ENCODE measurements around the gene DNAJA4.

DNA sequence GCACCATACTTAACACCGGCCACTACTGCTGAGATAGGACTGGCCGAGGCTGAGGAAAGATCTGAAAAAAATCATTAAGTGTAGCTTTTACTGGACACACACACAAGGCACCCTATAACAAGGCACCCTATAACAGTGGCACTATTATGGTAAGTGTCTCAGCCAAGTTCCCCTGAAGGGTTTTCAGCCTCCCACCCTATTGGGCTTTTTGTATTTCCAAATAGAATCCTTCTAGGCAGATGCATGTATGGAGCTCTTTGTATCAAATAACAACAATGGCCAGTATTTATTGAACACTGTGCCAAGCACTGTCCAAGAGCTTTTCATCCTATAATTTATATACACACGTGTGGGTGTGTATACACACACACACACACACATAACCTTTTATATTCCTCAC lies 6.7 kb upstream of the DNAJA4 start:
- TF ChIP-seq ZC3H10 (CRISPR knock-in tag; IDR thresholded peaks at IDR 0.05) (no peak), BACH2 (CRISPR knock-in tag; IDR thresholded peaks at IDR 0.05; ENCODE audit: borderline replicate concordance) (no peak), ESRRG (CRISPR knock-in tag; IDR thresholded peaks at IDR 0.05) (no peak), POU6F1 (CRISPR knock-in tag; IDR thresholded peaks at IDR 0.05; ENCODE audit: borderline replicate concordance, low read depth) (no peak), PATZ1 (CRISPR knock-in tag; IDR thresholded peaks at IDR 0.05; ENCODE audit: borderline replicate concordance) (no peak)
- TF ChIP-seq, protein P1, sequence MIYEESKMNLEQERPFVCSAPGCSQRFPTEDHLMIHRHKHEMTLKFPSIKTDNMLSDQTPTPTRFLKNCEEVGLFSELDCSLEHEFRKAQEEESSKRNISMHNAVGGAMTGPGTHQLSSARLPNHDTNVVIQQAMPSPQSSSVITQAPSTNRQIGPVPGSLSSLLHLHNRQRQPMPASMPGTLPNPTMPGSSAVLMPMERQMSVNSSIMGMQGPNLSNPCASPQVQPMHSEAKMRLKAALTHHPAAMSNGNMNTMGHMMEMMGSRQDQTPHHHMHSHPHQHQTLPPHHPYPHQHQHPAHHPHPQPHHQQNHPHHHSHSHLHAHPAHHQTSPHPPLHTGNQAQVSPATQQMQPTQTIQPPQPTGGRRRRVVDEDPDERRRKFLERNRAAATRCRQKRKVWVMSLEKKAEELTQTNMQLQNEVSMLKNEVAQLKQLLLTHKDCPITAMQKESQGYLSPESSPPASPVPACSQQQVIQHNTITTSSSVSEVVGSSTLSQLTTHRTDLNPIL (CRISPR knock-in tag; IDR thresholded peaks at IDR 0.05; ENCODE audit: low read depth) = no peak
